DMS153 (cell line): ENCODE measurements around the gene AGO4.
"Not testable (repeated sequence)": the region's sequence is repeated elsewhere in the genome, so short reads cannot be mapped to it uniquely, and the experiment has no call there.

Experiments used
- DNase-seq: peaks from one replicate; lab custom pipeline; 2025; lab: John Stamatoyannopoulos, UW

AGO4 gene

DNA sequence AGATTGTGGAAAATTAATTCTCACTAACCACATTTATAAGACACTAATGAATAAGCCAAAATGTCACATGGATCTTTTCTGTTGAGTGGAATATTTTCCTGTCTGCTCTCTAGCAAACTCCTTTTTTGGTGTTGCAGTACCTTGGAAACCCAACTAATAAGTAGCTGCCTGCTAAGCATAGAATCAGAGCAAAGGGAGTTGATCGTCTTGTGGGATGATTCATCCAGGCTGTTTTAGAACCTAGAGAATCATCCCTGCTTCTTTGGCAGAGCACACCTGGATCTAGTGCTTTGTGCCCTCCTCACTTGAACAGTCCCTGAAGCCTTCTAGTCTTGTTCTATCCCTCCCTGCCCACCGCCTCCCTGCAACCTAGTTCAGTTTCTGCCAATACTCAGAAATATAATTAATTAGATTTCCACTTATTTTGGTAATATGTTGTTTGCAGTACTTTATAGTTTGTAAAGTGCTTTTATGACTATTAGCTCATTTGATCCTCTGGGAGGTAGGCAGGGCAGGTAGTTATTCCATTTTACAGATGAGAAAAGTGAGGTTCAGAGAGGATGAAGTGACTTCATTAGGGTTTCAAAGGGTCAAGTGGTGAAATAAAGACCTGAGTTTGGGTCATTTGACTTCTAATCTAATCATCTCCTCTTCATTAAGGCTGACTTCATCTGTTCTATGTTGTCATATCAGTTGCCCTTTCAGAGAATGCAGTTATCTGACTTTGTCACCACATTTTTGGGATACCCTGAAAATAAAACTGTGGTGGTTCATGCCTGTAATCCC lies 2.5 kb downstream of the AGO4 start:
- no peak for DNase-seq

GRCh38 chr1:35812754-35813153 lies 4.9 kb downstream of the AGO4 start:
- DNase-seq = not testable (repeated sequence)

GRCh38 chr1:35825255-35825654 lies 17.4 kb downstream of the AGO4 start:
- no peak for DNase-seq

DNA sequence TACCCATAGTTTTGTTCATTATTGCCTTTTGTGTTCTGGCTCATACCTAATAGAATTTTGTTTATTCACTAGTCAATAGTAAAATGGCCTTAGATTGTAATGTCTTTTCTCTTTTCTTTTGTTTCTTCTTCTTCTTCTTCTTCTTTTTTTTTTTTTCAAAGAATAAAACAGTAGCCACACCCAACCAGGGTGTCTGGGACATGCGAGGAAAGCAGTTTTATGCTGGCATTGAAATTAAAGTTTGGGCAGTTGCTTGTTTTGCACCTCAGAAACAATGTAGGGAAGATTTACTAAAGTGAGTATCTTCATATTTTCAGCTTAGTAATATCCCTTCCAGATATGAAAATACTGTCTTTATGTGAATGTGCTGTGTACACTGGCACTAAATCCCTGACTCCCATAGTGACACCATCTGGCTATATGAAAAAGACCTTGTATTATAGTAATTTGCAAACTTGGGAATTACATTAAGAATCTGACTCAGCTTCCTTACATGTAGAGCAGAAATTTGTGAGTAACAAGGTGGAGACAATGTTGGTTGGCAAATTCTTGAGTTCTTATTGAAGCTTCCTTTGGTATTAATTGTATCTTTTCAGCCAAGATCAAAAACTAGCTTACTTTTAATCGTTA lies 24.6 kb downstream of the AGO4 start:
- DNase-seq = no peak

DNA sequence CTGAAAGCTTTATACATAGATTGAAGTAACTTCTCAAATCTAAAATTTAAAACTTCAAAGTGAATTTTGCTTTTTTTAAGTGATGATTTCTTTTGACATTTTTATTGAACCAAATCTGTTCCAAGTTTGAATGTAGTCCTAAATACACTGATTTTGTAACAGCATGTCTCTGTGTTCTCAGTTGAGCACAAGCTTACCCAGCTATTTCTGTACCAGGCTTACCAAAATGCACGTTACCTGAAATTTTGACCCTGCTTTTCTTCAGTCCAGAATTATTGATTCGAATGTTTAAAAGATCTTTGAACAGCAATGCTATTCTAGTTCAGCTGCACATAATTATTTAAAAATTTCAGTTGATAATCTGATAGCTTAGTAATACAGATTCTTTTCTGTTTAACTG lies 25.6 kb downstream of the AGO4 start:
- DNase-seq = no peak

- no peak for DNase-seq
These were observed 26.4 kb downstream of the AGO4 start for GRCh38 chr1:35834218-35834617.

- peak; percentile 74 for DNase-seq
These were observed 27.6 kb downstream of the AGO4 start for GRCh38 chr1:35835398-35835797.

DNA sequence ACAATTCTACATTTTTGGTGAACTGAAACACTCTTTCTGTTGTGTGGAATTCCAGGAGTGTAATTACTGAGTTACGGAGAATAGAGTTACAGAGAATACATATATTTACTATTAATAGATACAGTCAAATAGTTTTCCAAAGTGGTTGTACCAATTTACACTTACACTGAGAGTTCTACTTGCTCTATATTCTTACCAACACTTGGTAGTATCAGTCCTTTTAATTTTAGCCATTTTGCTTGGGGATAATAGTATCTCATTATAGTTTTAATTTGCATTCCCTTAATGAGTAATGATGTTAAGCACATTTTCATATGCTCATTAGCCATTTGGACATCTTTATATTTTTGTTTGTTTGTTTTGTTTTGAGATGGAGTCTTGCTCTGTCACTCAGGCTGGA lies 28.9 kb downstream of the AGO4 start:
- DNase-seq = no peak

GRCh38 chr1:35838693-35839245 lies 31.0 kb downstream of the AGO4 start:
- DNase-seq = no peak

- DNase-seq = no peak
These were observed 37.0 kb downstream of the AGO4 start for GRCh38 chr1:35844826-35845225.

DNA sequence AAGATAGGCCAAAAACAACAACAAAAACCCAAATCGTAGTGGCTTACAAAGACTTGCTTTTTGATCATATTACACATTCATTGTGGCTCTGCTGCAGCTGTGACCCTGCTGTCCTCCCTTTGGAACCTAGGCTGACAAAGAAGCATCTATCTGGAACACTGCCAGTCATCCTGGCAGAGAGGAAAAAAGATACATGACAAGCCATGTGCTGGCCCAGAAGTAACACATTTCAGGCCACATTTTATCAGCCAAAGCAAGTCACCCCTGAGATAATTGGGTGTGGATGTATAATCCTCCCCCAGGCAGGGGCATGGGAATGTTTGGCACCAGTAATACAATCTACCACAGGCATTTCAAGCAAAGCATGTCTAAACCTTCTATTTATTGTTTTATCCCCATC lies 38.0 kb downstream of the AGO4 start:
- no peak for DNase-seq

- DNase-seq = no peak
These were observed 40.2 kb downstream of the AGO4 start for GRCh38 chr1:35847935-35848565.

- DNase-seq = no peak
These were observed 42.2 kb downstream of the AGO4 start for GRCh38 chr1:35850051-35850450.

- DNase-seq = no peak
These were observed 42.9 kb downstream of the AGO4 start for GRCh38 chr1:35850716-35851115.

- no peak for DNase-seq
These were observed 43.5 kb downstream of the AGO4 start for GRCh38 chr1:35851132-35851869.

DNA sequence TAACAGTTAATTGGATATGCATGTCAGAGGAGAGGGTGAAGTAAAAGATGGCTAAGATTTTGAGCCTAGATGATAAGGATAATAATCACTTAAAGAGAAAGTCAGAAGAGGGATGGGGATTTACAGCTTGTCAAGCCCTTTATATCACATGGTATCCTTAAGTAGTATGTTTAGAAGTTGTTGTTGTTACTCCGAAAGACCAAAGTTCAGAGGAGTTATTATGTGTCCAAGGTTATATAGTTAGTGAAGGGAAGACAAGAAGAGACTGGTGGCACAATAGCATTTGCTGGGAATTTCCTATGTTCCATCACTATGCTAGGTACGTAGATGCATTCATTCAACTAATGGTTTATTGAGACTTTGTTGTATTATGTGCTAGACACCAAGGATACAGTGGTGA lies 44.4 kb downstream of the AGO4 start:
- no peak for DNase-seq

GRCh38 chr1:35854989-35855700 lies 47.3 kb downstream of the AGO4 start:
- peak; percentile 89 for DNase-seq

GRCh38 chr1:35856964-35857363 lies 49.1 kb downstream of the AGO4 start:
- DNase-seq = peak; percentile 54

DNA sequence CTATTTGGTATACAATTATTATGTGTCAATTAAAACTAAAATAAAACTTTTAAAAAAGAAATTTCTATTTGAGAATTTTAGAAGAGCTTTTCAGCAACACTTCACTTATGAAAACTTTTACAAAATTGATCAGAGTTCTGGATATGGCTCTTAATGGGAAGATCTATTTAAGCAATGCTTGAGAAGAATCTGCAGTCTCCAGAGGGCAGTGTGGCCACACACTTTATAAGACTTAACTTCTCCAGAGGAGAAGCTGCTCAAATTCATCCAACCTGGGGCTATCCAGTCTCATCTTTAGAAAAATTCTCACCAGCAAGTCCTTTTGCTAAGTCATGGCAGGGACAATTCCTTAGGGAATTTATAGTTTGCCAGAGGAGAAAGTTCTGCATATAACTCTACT lies 50.0 kb downstream of the AGO4 start:
- DNase-seq = peak; percentile 28

- DNase-seq = no peak
These were observed 52.9 kb downstream of the AGO4 start for GRCh38 chr1:35860696-35861095.

DNA sequence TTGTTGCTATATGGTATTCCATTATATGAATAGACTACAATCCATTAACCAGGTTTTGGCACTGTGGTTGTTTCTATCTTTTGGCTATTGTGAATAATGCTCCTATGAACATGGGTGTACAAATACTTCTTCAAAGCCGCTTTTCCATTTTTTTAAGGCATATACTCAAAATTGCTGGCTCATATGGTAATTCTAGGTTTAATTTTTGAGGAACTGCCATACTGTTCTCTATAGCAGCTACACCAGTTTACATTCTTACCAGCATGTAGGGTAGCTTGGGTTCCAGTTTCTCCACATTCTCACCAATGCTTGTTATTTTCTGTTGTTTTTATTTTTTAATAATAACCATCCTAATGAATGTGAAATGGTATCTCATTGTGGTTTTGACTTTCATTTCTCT lies 55.3 kb downstream of the AGO4 start:
- DNase-seq = no peak
